DND-41 (cell line): ENCODE data around the gene NRG3.

Experiments used
- ATAC-seq: fragments of 200-7000 bp; cut with Tn5 transposase; 3 replicates; pipeline ENCODE4 v1.9.1; 2021; ENCODE audit warnings: low read depth; ENCODE audit not compliant: insufficient read depth
- DNase-seq: peaks from one replicate; pipeline ENCODE4 v3.0.0-alpha.2; 2020
- H2AFZ ChIP-seq: 2 replicates; pipeline ENCODE4 v1.6.0; 2012; ENCODE audit warnings: low read depth, low read length
- H3K27ac ChIP-seq: 2 replicates; pipeline ENCODE4 v1.5.1; 2012; ENCODE audit warnings: low read length, inconsistent platforms
- H3K27me3 ChIP-seq: fragments of 200-600 bp; sonication (generic); 2 replicates; pipeline ENCODE4 v1.6.0; 2012; ENCODE audit warnings: low read length, mild to moderate bottlenecking, inconsistent platforms; ENCODE audit not compliant: insufficient read depth, poor library complexity
- H3K36me3 ChIP-seq: 2 replicates; pipeline ENCODE4 v1.5.1; 2012; ENCODE audit warnings: low read length, inconsistent platforms; ENCODE audit not compliant: insufficient read depth
- H3K4me1 ChIP-seq: 2 replicates; pipeline ENCODE4 v1.5.1; 2012; ENCODE audit warnings: mild to moderate bottlenecking, low read length; ENCODE audit not compliant: insufficient read depth
- H3K4me2 ChIP-seq: 2 replicates; pipeline ENCODE4 v1.6.0; 2012; ENCODE audit warnings: mild to moderate bottlenecking, moderate library complexity, low read length, inconsistent platforms; ENCODE audit not compliant: insufficient read depth
- H3K4me3 ChIP-seq, 2 experiments: fragments of 200-600 bp in 1 of 2; shearing (Covaris generic) in 1 of 2; 2 replicates each; pipeline ENCODE4 v1.5.1; 2012 to 2016; ENCODE audit warnings: inconsistent platforms in 2 of 2, low read length in 2 of 2, mild to moderate bottlenecking in 2 of 2, low read depth in 1 of 2, moderate library complexity in 1 of 2
- H3K79me2 ChIP-seq: 2 replicates; pipeline ENCODE4 v1.6.0; 2012; ENCODE audit warnings: low read length, inconsistent platforms; ENCODE audit not compliant: insufficient read depth
- H3K9ac ChIP-seq: 2 replicates; pipeline ENCODE4 v1.6.0; 2012; ENCODE audit warnings: low read depth, mild to moderate bottlenecking, inconsistent platforms, low read length, moderate library complexity
- H3K9me3 ChIP-seq: 2 replicates; pipeline ENCODE4 v1.5.1; 2012; ENCODE audit warnings: low read length, moderate library complexity, mild to moderate bottlenecking, inconsistent platforms; ENCODE audit not compliant: insufficient read depth, severe bottlenecking
- H4K20me1 ChIP-seq: 2 replicates; pipeline ENCODE4 v1.6.0; 2012; ENCODE audit warnings: low read length; ENCODE audit not compliant: insufficient read depth
- CTCF ChIP-seq: IDR thresholded peaks from 2 replicates; pipeline ENCODE4 v1.5.1; 2012; ENCODE audit warnings: borderline replicate concordance, low read length, moderate library complexity, mild to moderate bottlenecking; ENCODE audit not compliant: poor library complexity, severe bottlenecking; ENCODE audit errors: extremely low read depth
- EZH2 ChIP-seq: IDR thresholded peaks from 3 replicates; pipeline ENCODE4 v1.6.1; 2012; ENCODE audit warnings: borderline replicate concordance, low read depth, mild to moderate bottlenecking, moderate library complexity, low read length, inconsistent platforms; ENCODE audit not compliant: severe bottlenecking

NRG3 gene

GRCh38 chr10:81882011-81882410 lies 7.0 kb downstream of the NRG3 start:
- no peak for DNase-seq
- no peaks in the 10 kb centered on the region for H3K27me3 ChIP-seq
- TF ChIP-seq CTCF: no peak
- TF ChIP-seq EZH2: no peak
- H2AFZ ChIP-seq: no peak overlapping the region
- no peak overlapping the region for H3K9ac ChIP-seq
- H3K4me1 ChIP-seq: no peaks in the 10 kb centered on the region
- H3K27ac ChIP-seq: no peak overlapping the region
- no peak overlapping the region for H3K4me2 ChIP-seq
- no peaks in the 10 kb centered on the region for H3K36me3 ChIP-seq
- no peak for ATAC-seq
- H3K9me3 ChIP-seq: no peaks in the 10 kb centered on the region
- no peaks in the 10 kb centered on the region for H3K79me2 ChIP-seq
- H4K20me1 ChIP-seq: no peaks in the 10 kb centered on the region
- no peak overlapping the region for H3K4me3 ChIP-seq

- no peak overlapping the region for H3K4me3 ChIP-seq
- H3K27ac ChIP-seq: no peak overlapping the region
- no peak overlapping the region for H3K9ac ChIP-seq
- H3K4me1 ChIP-seq: no peaks in the 10 kb centered on the region
- no peaks in the 10 kb centered on the region for H3K36me3 ChIP-seq
- no peaks in the 10 kb centered on the region for H3K79me2 ChIP-seq
- TF ChIP-seq EZH2: no peak
- no peak for TF ChIP-seq CTCF
- no peak overlapping the region for H3K4me2 ChIP-seq
- DNase-seq: no peak
- no peaks in the 10 kb centered on the region for H4K20me1 ChIP-seq
- H3K27me3 ChIP-seq: no peaks in the 10 kb centered on the region
- ATAC-seq: no peak
- H2AFZ ChIP-seq: no peak overlapping the region
- no peaks in the 10 kb centered on the region for H3K9me3 ChIP-seq
Observed at GRCh38 chr10:81884856-81885255, 9.9 kb downstream of the NRG3 start.

GRCh38 chr10:81885491-81885890 lies 10.5 kb downstream of the NRG3 start:
- no peak for ATAC-seq
- H3K9ac ChIP-seq: no peak overlapping the region
- H3K4me2 ChIP-seq: no peak overlapping the region
- H4K20me1 ChIP-seq: no peaks in the 10 kb centered on the region
- H3K27ac ChIP-seq: no peak overlapping the region
- DNase-seq: no peak
- H3K79me2 ChIP-seq: no peaks in the 10 kb centered on the region
- TF ChIP-seq EZH2: no peak
- H2AFZ ChIP-seq: no peak overlapping the region
- no peak overlapping the region for H3K4me3 ChIP-seq
- H3K4me1 ChIP-seq: no peaks in the 10 kb centered on the region
- H3K9me3 ChIP-seq: no peaks in the 10 kb centered on the region
- no peaks in the 10 kb centered on the region for H3K36me3 ChIP-seq
- H3K27me3 ChIP-seq: no peaks in the 10 kb centered on the region

GRCh38 chr10:81886939-81887338 lies 11.9 kb downstream of the NRG3 start:
- Histone ChIP-seq H3K27ac (no peak overlapping the region), H3K9ac (no peak overlapping the region), H3K36me3 (no peaks in the 10 kb centered on the region), H3K79me2 (no peaks in the 10 kb centered on the region), H4K20me1 (no peaks in the 10 kb centered on the region), H3K9me3 (no peaks in the 10 kb centered on the region), H3K4me2 (no peak overlapping the region), H3K4me3 (no peak overlapping the region), H2AFZ (no peak overlapping the region), H3K27me3 (no peaks in the 10 kb centered on the region), H3K4me1 (no peaks in the 10 kb centered on the region)
- no peak for TF ChIP-seq CTCF
- TF ChIP-seq EZH2: no peak
- DNase-seq: no peak
- no peak for ATAC-seq
